CD4-positive, alpha-beta T cell (primary cell): ENCODE measurements around the gene PCSK2. TPM values are rescaled to one million over a fixed set of nuclear protein-coding genes. Genes with fewer than 3 reads are reported as not detected.

Source experiments
- ATAC-seq: fragments of 200-7000 bp; cut with Tn5 transposase; one replicate; pipeline ENCODE4 v1.10.0; 2022; ENCODE audit warnings: mild to moderate bottlenecking; ENCODE audit not compliant: poor library complexity
- CTCF ChIA-PET: fragments of 350-600 bp; sonication (Branson Sonifier 250); formaldehyde crosslinking; loops from one replicate; lab custom pipeline; 2021; ENCODE audit warnings: antibody characterized with exemption, inconsistent platforms; lab: Charles Lee
- POLR2A ChIA-PET: fragments of 350-600 bp; sonication (Branson Sonifier 250); formaldehyde crosslinking; loops from one replicate; lab custom pipeline; 2021; ENCODE audit warnings: antibody characterized with exemption, inconsistent platforms; lab: Charles Lee
- DNase-seq, 14 experiments: peaks; one replicate each; pipeline ENCODE4 v3.0.0-alpha.2; 2013 to 2020; ENCODE audit warnings: mixed read lengths in 2 of 14
- H3K27ac ChIP-seq, 2 donors: one replicate each; pipeline versions ENCODE4 v1.5.1 to v1.7.0; 2013; ENCODE audit warnings: low read length in 2 of 2, low read depth in 1 of 2, mild to moderate bottlenecking in 1 of 2
- H3K27me3 ChIP-seq, 2 experiments: 1 replicate in 1 of 2; 2 replicates in 1 of 2; pipeline versions ENCODE4 v1.6.1 to v1.7.0; 2013; ENCODE audit warnings: low read length in 2 of 2, control low read depth in 1 of 2, mild to moderate bottlenecking in 1 of 2, moderate library complexity in 1 of 2; ENCODE audit not compliant: insufficient read depth in 2 of 2, control insufficient read depth in 1 of 2
- H3K36me3 ChIP-seq: one replicate; pipeline ENCODE4 v1.6.1; 2013; ENCODE audit warnings: low read length, control low read depth; ENCODE audit not compliant: insufficient read depth
- H3K4me1 ChIP-seq: one replicate; pipeline ENCODE4 v1.6.1; 2013; ENCODE audit warnings: low read length, control low read depth; ENCODE audit not compliant: insufficient read depth
- H3K4me3 ChIP-seq: one replicate; pipeline ENCODE4 v1.5.1; 2013; ENCODE audit warnings: mild to moderate bottlenecking, low read length, moderate library complexity
- H3K9me3 ChIP-seq, 2 experiments: 1 replicate in 1 of 2; 2 replicates in 1 of 2; pipeline versions ENCODE4 v1.6.1 to v1.7.0; 2013; ENCODE audit warnings: low read length in 2 of 2, mild to moderate bottlenecking in 2 of 2, control low read depth in 1 of 2, moderate library complexity in 1 of 2; ENCODE audit not compliant: control insufficient read depth in 1 of 2, insufficient read depth in 1 of 2
- H3K27ac Mint-ChIP-seq: one replicate; pipeline ENCODE4 v1.8.0; 2020; ENCODE audit warnings: mixed read lengths
- H3K27me3 Mint-ChIP-seq: one replicate; pipeline ENCODE4 v1.8.0; 2021; ENCODE audit warnings: mixed read lengths
- H3K36me3 Mint-ChIP-seq: one replicate; pipeline ENCODE4 v1.8.0; 2021; ENCODE audit warnings: low read depth, mixed read lengths
- H3K4me1 Mint-ChIP-seq: one replicate; pipeline ENCODE4 v1.8.0; 2021; ENCODE audit warnings: low read depth, mixed read lengths
- H3K4me3 Mint-ChIP-seq: one replicate; pipeline ENCODE4 v1.8.0; 2020; ENCODE audit warnings: mild to moderate bottlenecking, mixed read lengths
- H3K9me3 Mint-ChIP-seq: one replicate; pipeline ENCODE4 v1.8.0; 2020; ENCODE audit warnings: mixed read lengths
- CTCF ChIP-seq: fragments of 200-600 bp; IDR thresholded peaks from one replicate; pipeline ENCODE4 v1.8.0; 2022; ENCODE audit warnings: antibody characterized with exemption, mild to moderate bottlenecking
- intact Hi-C, 2 experiments: fragments of 100-400 bp; cut with DNase I in 1 of 2; cut with micrococcal nuclease in 1 of 2; formaldehyde crosslinking; loops; one replicate each; pipeline versions ENCODE4 v1.15.1 to v1.9.0; 2023 to 2025; cut with DNase I, micrococcal nuclease
- total RNA-seq, 174 experiments: library from RNA in 2 of 174; stranded (reverse) in 2 of 174; gene quantifications; one replicate each; pipeline ENCODE4 v1.2.3 and lab custom pipeline; 2021 to 2026

PCSK2 gene
- total RNA-seq, 2 experiments from 2014 or later = not detected

GRCh38 chr20:17403461-17403860 is 176.6 kb downstream of the PCSK2 start:
- peaks cover 48% of the 10 kb centered on the region for H3K27me3 Mint-ChIP-seq
- ChIA-PET POLR2A (no interaction called here), CTCF (no interaction called here)
- DNase-seq = no peak
- TF ChIP-seq CTCF = no peak
- no peak overlapping the region for H3K27ac Mint-ChIP-seq
- no peaks in the 10 kb centered on the region for H3K36me3 Mint-ChIP-seq
- Histone ChIP-seq H3K27ac (no peak overlapping the region), H3K36me3 (no peaks in the 10 kb centered on the region), H3K9me3 (no peaks in the 10 kb centered on the region), H3K4me3 (no peak overlapping the region), H3K4me1 (no peaks in the 10 kb centered on the region), H3K27me3 (peaks cover 0 to 3% of the 10 kb centered on the region in 2 experiments)
- intact Hi-C loops = no loop called here
- H3K4me1 Mint-ChIP-seq = no peaks in the 10 kb centered on the region
- no peaks in the 10 kb centered on the region for H3K9me3 Mint-ChIP-seq
- ATAC-seq = no peak
- no peak overlapping the region for H3K4me3 Mint-ChIP-seq

- intact Hi-C loops = no loop called here
- TF ChIP-seq CTCF = no peak
- Histone ChIP-seq H3K9me3 (no peaks in the 10 kb centered on the region), H3K36me3 (no peaks in the 10 kb centered on the region), H3K27ac (no peak overlapping the region), H3K27me3 (peaks cover 0 to 3% of the 10 kb centered on the region in 2 experiments), H3K4me3 (no peak overlapping the region), H3K4me1 (no peaks in the 10 kb centered on the region)
- H3K36me3 Mint-ChIP-seq = no peaks in the 10 kb centered on the region
- DNase-seq = no peak
- H3K9me3 Mint-ChIP-seq = no peaks in the 10 kb centered on the region
- H3K27me3 Mint-ChIP-seq = peaks cover 53% of the 10 kb centered on the region
- POLR2A ChIA-PET = no interaction called here
- H3K4me3 Mint-ChIP-seq = no peak overlapping the region
- H3K27ac Mint-ChIP-seq = no peak overlapping the region
- CTCF ChIA-PET = no interaction called here
- no peak for ATAC-seq
- H3K4me1 Mint-ChIP-seq = no peaks in the 10 kb centered on the region
Measured at GRCh38 chr20:17406051-17406590, 179.3 kb downstream of the PCSK2 start.

- POLR2A ChIA-PET = no interaction called here
- Histone ChIP-seq H3K27me3 (peaks cover 0 to 3% of the 10 kb centered on the region in 2 experiments), H3K9me3 (no peaks in the 10 kb centered on the region), H3K4me1 (no peaks in the 10 kb centered on the region), H3K27ac (no peak overlapping the region), H3K4me3 (no peak overlapping the region), H3K36me3 (no peaks in the 10 kb centered on the region)
- no peak for ATAC-seq
- DNase-seq = no peak
- no peaks in the 10 kb centered on the region for H3K4me1 Mint-ChIP-seq
- H3K27me3 Mint-ChIP-seq = peaks cover 53% of the 10 kb centered on the region
- TF ChIP-seq CTCF = no peak
- no peak overlapping the region for H3K4me3 Mint-ChIP-seq
- H3K36me3 Mint-ChIP-seq = no peaks in the 10 kb centered on the region
- CTCF ChIA-PET = no interaction called here
- H3K27ac Mint-ChIP-seq = no peak overlapping the region
- intact Hi-C loops = no loop called here
- H3K9me3 Mint-ChIP-seq = no peaks in the 10 kb centered on the region
Measured at GRCh38 chr20:17407550-17407949, 180.7 kb downstream of the PCSK2 start.
